Osteocyte (in vitro differentiated cells): ENCODE results near the gene SEMA3G. TPM values are rescaled to one million over a fixed set of nuclear protein-coding genes. Genes with fewer than 3 reads are reported as not detected.

ENCODE experiments used
- DNase-seq: peaks from one replicate; pipeline ENCODE4 v3.0.0; 2021; ENCODE audit warnings: mixed read lengths; ENCODE audit not compliant: unreplicated experiment; ENCODE audit errors: extremely low spot score
- H3K27ac Mint-ChIP-seq: one replicate; pipeline ENCODE4 v1.8.0; 2021; ENCODE audit warnings: mild to moderate bottlenecking, mixed read lengths; ENCODE audit not compliant: unreplicated experiment
- H3K27me3 Mint-ChIP-seq: one replicate; pipeline ENCODE4 v1.8.0; 2021; ENCODE audit warnings: mixed read lengths; ENCODE audit not compliant: unreplicated experiment
- H3K36me3 Mint-ChIP-seq: one replicate; pipeline ENCODE4 v1.8.0; 2021; ENCODE audit warnings: mixed read lengths; ENCODE audit not compliant: unreplicated experiment
- H3K4me1 Mint-ChIP-seq: one replicate; pipeline ENCODE4 v1.8.0; 2021; ENCODE audit warnings: mixed read lengths; ENCODE audit not compliant: unreplicated experiment
- H3K4me3 Mint-ChIP-seq: one replicate; pipeline ENCODE4 v1.8.0; 2021; ENCODE audit warnings: mild to moderate bottlenecking, moderate library complexity, mixed read lengths; ENCODE audit not compliant: unreplicated experiment
- H3K9me3 Mint-ChIP-seq: one replicate; pipeline ENCODE4 v1.8.0; 2021; ENCODE audit warnings: mixed read lengths; ENCODE audit not compliant: unreplicated experiment
- CTCF ChIP-seq: fragments of 200-600 bp; sonication (generic); IDR thresholded peaks from 2 replicates; pipeline ENCODE4 v1.5.0; 2021; ENCODE audit warnings: antibody characterized with exemption, mild to moderate bottlenecking, moderate library complexity
- long read RNA-seq: library from polyadenylated mRNA; unstranded; transcript quantifications from one replicate; pipeline ENCODE4 v2.0.0, GENCODE V29; 2021
- total RNA-seq: library from RNA; stranded (reverse); gene quantifications from 2 replicates; pipeline ENCODE4 v1.2.1, GENCODE V29; 2021

Gene SEMA3G
- total RNA-seq = not detected in 2 replicates
- long read RNA-seq = 0 reads

- Mint-ChIP-seq H3K9me3 (no peaks in the 10 kb centered on the region), H3K36me3 (no peaks in the 10 kb centered on the region), H3K4me1 (peaks cover 5% of the 10 kb centered on the region), H3K27ac (no peak within 1 kb of the TSS), H3K4me3 (no peak within 1 kb of the TSS), H3K27me3 (no peaks in the 10 kb centered on the region)
- no peak for DNase-seq
- peak; percentile 54 for TF ChIP-seq CTCF
These were observed at the start of gene SEMA3G for GRCh38 chr3:52444860-52445793. SEMA3G (minus strand) TSS chr3:52445103; CDS start chr3:52445027, 76 bp downstream.

- TF ChIP-seq CTCF = no peak
- no peak overlapping the region for H3K27ac Mint-ChIP-seq
- peaks cover 11% of the 10 kb centered on the region for H3K4me1 Mint-ChIP-seq
- no peaks in the 10 kb centered on the region for H3K27me3 Mint-ChIP-seq
- no peak overlapping the region for H3K4me3 Mint-ChIP-seq
- peaks cover 12% of the 10 kb centered on the region for H3K36me3 Mint-ChIP-seq
- DNase-seq = no peak
- no peaks in the 10 kb centered on the region for H3K9me3 Mint-ChIP-seq
These were observed 49.5 kb upstream of the SEMA3G start for GRCh38 chr3:52494445-52494844.

- TF ChIP-seq CTCF = no peak
- H3K9me3 Mint-ChIP-seq = no peaks in the 10 kb centered on the region
- no peak overlapping the region for H3K27ac Mint-ChIP-seq
- H3K4me1 Mint-ChIP-seq = peaks cover 11% of the 10 kb centered on the region
- DNase-seq = no peak
- H3K27me3 Mint-ChIP-seq = no peaks in the 10 kb centered on the region
- no peak overlapping the region for H3K4me3 Mint-ChIP-seq
- H3K36me3 Mint-ChIP-seq = peaks cover 12% of the 10 kb centered on the region
These were observed 48.5 kb upstream of the SEMA3G start for GRCh38 chr3:52493232-52494017.

- Mint-ChIP-seq H3K27ac (no peak overlapping the region), H3K36me3 (peaks cover 22% of the 10 kb centered on the region), H3K9me3 (no peaks in the 10 kb centered on the region), H3K27me3 (no peaks in the 10 kb centered on the region), H3K4me1 (peaks cover 10% of the 10 kb centered on the region), H3K4me3 (no peak overlapping the region)
- no peak for TF ChIP-seq CTCF
- DNase-seq = no peak
These were observed 47.2 kb upstream of the SEMA3G start for GRCh38 chr3:52492059-52492458.
